NB4 (cell line): ENCODE measurements around the gene SH3BP4.

Source experiments
- DNase-seq: peaks from one replicate; pipeline ENCODE4 v3.0.0; 2010; ENCODE audit warnings: low read depth
- H3K4me3 ChIP-seq: one replicate; pipeline ENCODE4 v1.5.1; 2011; ENCODE audit warnings: mild to moderate bottlenecking, low read depth, low read length, moderate library complexity
- MYC ChIP-seq: IDR thresholded peaks from 2 replicates; pipeline ENCODE4 v1.6.1; 2011; ENCODE audit warnings: low read depth, low read length
- POLR2A ChIP-seq: IDR thresholded peaks from 2 replicates; pipeline ENCODE4 v1.6.1; 2011; ENCODE audit warnings: mild to moderate bottlenecking; ENCODE audit not compliant: insufficient read length; ENCODE audit errors: extremely low read depth
- TF ChIP-seq, protein P1 (sequence below): IDR thresholded peaks from one replicate; pipeline ENCODE4 v1.5.1; 2012; ENCODE audit warnings: low read depth, low read length
- TF ChIP-seq, protein P2 (sequence below): IDR thresholded peaks from 2 replicates; pipeline ENCODE4 v1.6.1; 2011; ENCODE audit warnings: low read depth, low read length

SH3BP4 gene

DNA sequence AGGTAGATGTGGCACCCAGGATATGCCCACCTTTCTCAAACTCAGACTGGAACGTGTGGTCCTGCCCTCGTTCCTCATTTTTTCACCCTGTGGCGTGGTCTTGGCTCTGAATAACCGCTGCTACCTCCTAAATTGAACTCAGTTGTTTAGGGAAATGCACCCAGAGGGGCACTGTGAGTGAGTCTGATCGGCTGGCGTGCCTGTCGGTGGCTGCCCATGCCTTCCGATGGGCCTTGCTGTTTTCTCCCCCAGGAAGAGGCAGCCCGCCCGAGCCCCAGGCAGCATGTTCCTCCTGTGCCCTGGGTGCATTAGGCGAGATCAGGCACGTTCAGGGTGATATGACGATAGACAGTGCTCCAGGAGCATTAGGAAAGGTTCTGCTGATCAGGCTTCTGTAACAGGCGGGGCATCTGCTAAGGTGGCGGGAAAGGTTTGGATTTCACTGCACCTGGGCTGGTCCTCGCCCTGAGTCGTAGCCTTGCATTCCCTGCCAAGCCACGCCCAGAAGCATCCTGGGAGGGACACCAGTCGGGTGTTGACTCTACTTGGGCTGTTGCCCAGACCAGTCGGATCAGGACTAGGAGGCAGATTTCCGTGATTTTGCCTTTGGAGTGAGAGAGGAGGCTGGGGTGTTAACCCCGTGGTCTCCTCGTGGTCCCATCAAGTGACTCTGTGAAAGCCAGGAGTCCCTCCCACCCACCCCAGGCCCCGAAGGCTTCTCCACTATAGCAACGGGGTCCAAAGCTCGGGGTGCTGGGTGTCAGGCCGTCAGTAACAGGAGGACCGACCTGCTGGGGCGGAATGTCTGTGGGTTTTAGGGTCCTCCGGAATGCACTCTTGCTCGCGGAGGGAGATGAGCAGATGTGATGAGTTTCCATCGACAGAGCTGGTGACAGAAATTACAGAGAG lies 75.1 kb downstream of the SH3BP4 start:
- no peak overlapping the region for H3K4me3 ChIP-seq
- TF ChIP-seq, protein P1, sequence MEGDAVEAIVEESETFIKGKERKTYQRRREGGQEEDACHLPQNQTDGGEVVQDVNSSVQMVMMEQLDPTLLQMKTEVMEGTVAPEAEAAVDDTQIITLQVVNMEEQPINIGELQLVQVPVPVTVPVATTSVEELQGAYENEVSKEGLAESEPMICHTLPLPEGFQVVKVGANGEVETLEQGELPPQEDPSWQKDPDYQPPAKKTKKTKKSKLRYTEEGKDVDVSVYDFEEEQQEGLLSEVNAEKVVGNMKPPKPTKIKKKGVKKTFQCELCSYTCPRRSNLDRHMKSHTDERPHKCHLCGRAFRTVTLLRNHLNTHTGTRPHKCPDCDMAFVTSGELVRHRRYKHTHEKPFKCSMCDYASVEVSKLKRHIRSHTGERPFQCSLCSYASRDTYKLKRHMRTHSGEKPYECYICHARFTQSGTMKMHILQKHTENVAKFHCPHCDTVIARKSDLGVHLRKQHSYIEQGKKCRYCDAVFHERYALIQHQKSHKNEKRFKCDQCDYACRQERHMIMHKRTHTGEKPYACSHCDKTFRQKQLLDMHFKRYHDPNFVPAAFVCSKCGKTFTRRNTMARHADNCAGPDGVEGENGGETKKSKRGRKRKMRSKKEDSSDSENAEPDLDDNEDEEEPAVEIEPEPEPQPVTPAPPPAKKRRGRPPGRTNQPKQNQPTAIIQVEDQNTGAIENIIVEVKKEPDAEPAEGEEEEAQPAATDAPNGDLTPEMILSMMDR: no peak
- DNase-seq: no peak

DNA sequence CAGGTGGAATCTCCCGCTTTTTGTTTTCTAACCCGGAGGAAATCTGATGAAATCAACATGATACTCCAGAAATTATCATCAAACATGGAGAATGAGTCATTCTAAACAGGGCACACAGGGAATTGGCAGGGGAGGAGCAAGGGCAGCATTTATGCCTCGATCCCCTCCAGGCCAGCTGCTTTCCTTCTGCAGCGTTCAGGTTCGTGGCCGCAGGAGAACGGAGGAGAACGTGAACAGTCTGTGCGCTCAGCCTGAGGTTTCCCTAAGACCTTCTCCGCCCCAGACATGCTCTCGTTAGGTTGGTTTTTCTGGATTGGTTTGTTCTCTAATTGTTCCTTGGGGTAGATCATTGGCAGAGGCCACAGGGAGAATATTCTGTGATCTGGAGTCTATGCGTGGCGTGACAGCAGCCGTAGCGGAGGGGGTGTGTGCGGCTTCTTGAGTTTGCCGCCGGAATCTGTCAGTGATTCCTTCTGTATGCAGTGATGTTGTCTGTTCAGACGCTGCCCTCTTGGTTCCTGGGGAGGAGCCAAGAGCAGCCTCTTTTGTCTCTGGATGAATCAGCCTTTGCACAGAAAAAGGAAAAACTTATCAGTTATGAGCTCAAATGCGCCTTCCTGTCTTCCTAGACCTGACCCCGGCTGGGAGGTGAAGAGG lies 75.9 kb downstream of the SH3BP4 start:
- H3K4me3 ChIP-seq: no peak overlapping the region
- TF ChIP-seq MYC: no peak
- TF ChIP-seq POLR2A: no peak
- TF ChIP-seq, protein P1: no peak
- TF ChIP-seq, protein P2, sequence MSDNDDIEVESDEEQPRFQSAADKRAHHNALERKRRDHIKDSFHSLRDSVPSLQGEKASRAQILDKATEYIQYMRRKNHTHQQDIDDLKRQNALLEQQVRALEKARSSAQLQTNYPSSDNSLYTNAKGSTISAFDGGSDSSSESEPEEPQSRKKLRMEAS: no peak
- DNase-seq: no peak

GRCh38 chr2:235028646-235029045 lies 76.8 kb downstream of the SH3BP4 start:
- H3K4me3 ChIP-seq: no peak overlapping the region
- no peak for TF ChIP-seq MYC
- no peak for TF ChIP-seq POLR2A
- TF ChIP-seq, protein P2: no peak
- TF ChIP-seq, protein P1: no peak
- no peak for DNase-seq

DNA sequence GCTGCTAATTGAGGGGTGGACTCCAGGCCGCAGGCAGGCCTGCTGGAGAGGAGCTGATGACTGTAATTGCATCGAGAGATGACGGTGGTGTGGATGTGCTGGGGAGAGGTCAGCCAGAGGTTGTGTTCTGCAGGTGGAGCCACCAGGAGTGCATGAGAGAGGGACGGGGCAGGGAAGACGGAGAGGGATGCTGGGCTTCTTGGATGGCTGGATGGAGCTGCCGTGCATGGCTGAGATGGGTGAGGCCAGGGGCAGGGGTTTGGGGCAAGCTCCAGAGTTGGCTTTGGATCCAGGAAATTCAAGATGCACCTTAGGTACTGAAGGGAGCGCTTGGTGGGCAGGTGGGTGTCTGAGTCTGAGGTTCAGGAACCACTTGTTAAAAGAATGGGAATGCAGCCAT lies 77.2 kb downstream of the SH3BP4 start:
- no peak for DNase-seq
- no peak overlapping the region for H3K4me3 ChIP-seq
- TF ChIP-seq, protein P1: no peak
- TF ChIP-seq POLR2A (no peak), MYC (no peak)
- TF ChIP-seq, protein P2: no peak

GRCh38 chr2:235030126-235030525 lies 78.3 kb downstream of the SH3BP4 start:
- DNase-seq: no peak
- H3K4me3 ChIP-seq: no peak overlapping the region
- no peak for TF ChIP-seq POLR2A
- TF ChIP-seq, protein P1: no peak
- no peak for TF ChIP-seq MYC
- TF ChIP-seq, protein P2: no peak
